PC-3 (cell line): ENCODE measurements around the gene DUSP12. TPM values are rescaled to one million over a fixed set of nuclear protein-coding genes. Genes with fewer than 3 reads are reported as not detected.
A peak's percentile ranks its signal among the peaks of the same experiment; 100 is the strongest.

ENCODE experiments used
- ATAC-seq: fragments of 200-7000 bp; cut with Tn5 transposase; 2 replicates; pipeline ENCODE4 v1.9.1; 2020; ENCODE audit warnings: mild to moderate bottlenecking, moderate library complexity
- BruUV-seq: library from RNA; stranded (reverse); fragments of 400-500 nt; replicated peaks from 2 replicates; lab custom pipeline; 2021; lab: Mats Ljungman, UMichigan
- CTCF ChIA-PET: fragments of 300-600 bp; sonication (Branson Sonifier 250); formaldehyde crosslinking; loops from one replicate; lab custom pipeline; 2022; ENCODE audit warnings: antibody characterized with exemption; lab: Charles Lee
- POLR2A ChIA-PET: fragments of 300-600 bp; sonication (Branson Sonifier 250); formaldehyde crosslinking; loops from one replicate; lab custom pipeline; 2022; ENCODE audit warnings: antibody characterized with exemption; ENCODE audit not compliant: unreplicated experiment; lab: Charles Lee
- DNase-seq: peaks from one replicate; pipeline ENCODE4 v3.0.0-alpha.2; 2015
- H2AFZ ChIP-seq: fragments of 300-600 bp; sonication (generic); 2 replicates; pipeline ENCODE4 v1.6.0; 2016; ENCODE audit warnings: antibody characterized with exemption, low read length
- H3F3A ChIP-seq: fragments of 300-600 bp; sonication (generic); one replicate; pipeline ENCODE4 v1.6.0; 2017; ENCODE audit warnings: antibody characterized with exemption, low read length, control low read depth, mild to moderate bottlenecking; ENCODE audit not compliant: unreplicated experiment
- H3K27ac ChIP-seq: fragments of 300-600 bp; sonication (generic); 2 replicates; pipeline ENCODE4 v1.5.1; 2016; ENCODE audit warnings: mild to moderate bottlenecking, low read length
- H3K27me3 ChIP-seq: fragments of 300-600 bp; sonication (generic); 2 replicates; pipeline ENCODE4 v1.6.1; 2016; ENCODE audit warnings: low read length, mixed read lengths
- H3K36me3 ChIP-seq: fragments of 300-600 bp; sonication (generic); 2 replicates; pipeline ENCODE4 v1.6.1; 2016; ENCODE audit warnings: low read depth, mixed run types, low read length, mixed read lengths
- H3K4me1 ChIP-seq: fragments of 300-600 bp; sonication (generic); 2 replicates; pipeline ENCODE4 v1.5.1; 2016; ENCODE audit warnings: low read length; ENCODE audit not compliant: insufficient read depth
- H3K4me2 ChIP-seq: fragments of 300-600 bp; sonication (generic); 2 replicates; pipeline ENCODE4 v1.6.0; 2016; ENCODE audit warnings: low read length
- H3K4me3 ChIP-seq: fragments of 300-600 bp; sonication (generic); 2 replicates; pipeline ENCODE4 v1.5.1; 2016; ENCODE audit warnings: mild to moderate bottlenecking, low read length, mixed read lengths
- H3K79me2 ChIP-seq: fragments of 300-600 bp; sonication (generic); 2 replicates; pipeline ENCODE4 v1.6.1; 2017; ENCODE audit warnings: low read length, mixed read lengths
- H3K9ac ChIP-seq: fragments of 300-600 bp; sonication (generic); 2 replicates; pipeline ENCODE4 v1.6.0; 2016; ENCODE audit warnings: mild to moderate bottlenecking, low read length
- H3K9me2 ChIP-seq: fragments of 300-600 bp; sonication (generic); replicated peaks from 2 replicates; pipeline ENCODE4 v1.6.1; 2016; ENCODE audit warnings: mixed run types, low read length, mixed read lengths
- H3K9me3 ChIP-seq: fragments of 300-600 bp; sonication (generic); 2 replicates; pipeline ENCODE4 v1.6.1; 2016; ENCODE audit warnings: low read length, mixed read lengths
- H4K20me1 ChIP-seq: fragments of 300-600 bp; sonication (generic); 2 replicates; pipeline ENCODE4 v1.6.1; 2016; ENCODE audit warnings: low read length, mixed read lengths
- EZH2 ChIP-seq: fragments of 300-600 bp; sonication (generic); IDR thresholded peaks from one replicate; pipeline ENCODE4 v1.6.1; 2017; ENCODE audit warnings: antibody characterized with exemption, mild to moderate bottlenecking, low read length; ENCODE audit not compliant: unreplicated experiment
- EZH2phosphoT487 ChIP-seq: fragments of 300-600 bp; sonication (generic); IDR thresholded peaks from 2 replicates; pipeline ENCODE4 v1.6.1; 2018; ENCODE audit warnings: mild to moderate bottlenecking, antibody characterized with exemption, low read length, borderline replicate concordance
- intact Hi-C: fragments of 100-400 bp; cut with micrococcal nuclease; formaldehyde crosslinking; loops from 2 replicates; pipeline ENCODE4 v1.9.0; 2023
- total RNA-seq: library from RNA; depleted of rRNA; stranded (reverse); fragments of >200 nt; gene quantifications from 2 replicates; pipeline ENCODE4 v1.2.3, GENCODE V29; 2014
- TF ChIP-seq, protein P1 (sequence below): fragments of 300-600 bp; sonication (generic); conservative IDR thresholded peaks from 2 replicates; pipeline ENCODE4 v1.5.1; 2017; ENCODE audit warnings: antibody characterized with exemption, low read depth, mild to moderate bottlenecking, low read length

Gene DUSP12
- total RNA-seq, 1 experiment from 2014 or later = 82.2 TPM

DNA sequence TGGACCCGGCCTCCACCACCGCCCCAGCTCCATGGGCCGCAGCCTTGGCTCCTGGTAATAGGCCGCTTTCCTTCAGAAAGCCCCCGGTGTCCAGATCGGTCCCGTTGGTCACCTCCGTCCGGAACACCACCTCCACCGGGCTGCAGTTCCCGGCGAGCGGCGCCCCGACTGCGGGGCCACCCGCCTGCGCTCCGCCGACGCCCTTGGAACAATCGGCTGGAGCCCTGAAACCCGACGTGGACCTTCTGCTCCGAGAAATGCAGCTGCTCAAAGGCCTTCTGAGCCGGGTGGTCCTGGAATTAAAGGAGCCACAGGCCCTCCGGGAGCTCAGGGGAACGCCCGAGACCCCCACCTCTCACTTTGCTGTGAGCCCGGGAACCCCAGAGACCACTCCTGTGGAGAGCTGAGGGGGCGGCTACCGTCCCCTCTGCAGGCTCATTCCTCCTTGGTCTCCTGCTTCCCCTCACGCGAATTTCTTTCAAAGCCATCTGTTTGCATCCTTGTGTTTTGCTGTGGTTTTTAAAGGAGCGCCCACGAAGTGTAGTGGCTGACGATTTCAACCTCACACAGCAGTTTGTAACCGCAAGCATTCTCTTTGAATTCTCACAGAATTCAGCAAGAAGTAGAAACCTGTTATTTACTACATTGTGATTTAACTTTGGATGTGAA is 22.2 kb upstream of the DUSP12 start:
- TSS peak; percentile 83 for BruUV-seq
- Histone ChIP-seq H3K9ac (peak overlapping the region; percentile 85), H4K20me1 (no peaks in the 10 kb centered on the region), H3K4me3 (peak overlapping the region; percentile 85), H3K9me2 (no peaks in the 10 kb centered on the region), H2AFZ (peak overlapping the region; percentile 67), H3F3A (no peaks in the 10 kb centered on the region), H3K27me3 (no peaks in the 10 kb centered on the region), H3K4me2 (peak overlapping the region; percentile 99), H3K9me3 (no peaks in the 10 kb centered on the region), H3K27ac (peak overlapping the region; percentile 67), H3K4me1 (peaks cover 77% of the 10 kb centered on the region), H3K36me3 (no peaks in the 10 kb centered on the region), H3K79me2 (peaks cover 23% of the 10 kb centered on the region)
- CTCF ChIA-PET = interaction anchor here (1.3 kb wide), 1 partner anchor 14 kb away, joined by 5 read pairs; no protein-coding TSS in a partner anchor
- POLR2A ChIA-PET = interaction anchor here (1.1 kb wide), 1 partner anchor 11 kb away, joined by 4 read pairs; no protein-coding TSS in a partner anchor
- TF ChIP-seq, protein P1, sequence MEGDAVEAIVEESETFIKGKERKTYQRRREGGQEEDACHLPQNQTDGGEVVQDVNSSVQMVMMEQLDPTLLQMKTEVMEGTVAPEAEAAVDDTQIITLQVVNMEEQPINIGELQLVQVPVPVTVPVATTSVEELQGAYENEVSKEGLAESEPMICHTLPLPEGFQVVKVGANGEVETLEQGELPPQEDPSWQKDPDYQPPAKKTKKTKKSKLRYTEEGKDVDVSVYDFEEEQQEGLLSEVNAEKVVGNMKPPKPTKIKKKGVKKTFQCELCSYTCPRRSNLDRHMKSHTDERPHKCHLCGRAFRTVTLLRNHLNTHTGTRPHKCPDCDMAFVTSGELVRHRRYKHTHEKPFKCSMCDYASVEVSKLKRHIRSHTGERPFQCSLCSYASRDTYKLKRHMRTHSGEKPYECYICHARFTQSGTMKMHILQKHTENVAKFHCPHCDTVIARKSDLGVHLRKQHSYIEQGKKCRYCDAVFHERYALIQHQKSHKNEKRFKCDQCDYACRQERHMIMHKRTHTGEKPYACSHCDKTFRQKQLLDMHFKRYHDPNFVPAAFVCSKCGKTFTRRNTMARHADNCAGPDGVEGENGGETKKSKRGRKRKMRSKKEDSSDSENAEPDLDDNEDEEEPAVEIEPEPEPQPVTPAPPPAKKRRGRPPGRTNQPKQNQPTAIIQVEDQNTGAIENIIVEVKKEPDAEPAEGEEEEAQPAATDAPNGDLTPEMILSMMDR = no peak
- TF ChIP-seq EZH2phosphoT487 = no peak
- no peak for TF ChIP-seq EZH2
- DNase-seq (peak; percentile 26), ATAC-seq (no peak)
- intact Hi-C loops = no loop called here

DNA sequence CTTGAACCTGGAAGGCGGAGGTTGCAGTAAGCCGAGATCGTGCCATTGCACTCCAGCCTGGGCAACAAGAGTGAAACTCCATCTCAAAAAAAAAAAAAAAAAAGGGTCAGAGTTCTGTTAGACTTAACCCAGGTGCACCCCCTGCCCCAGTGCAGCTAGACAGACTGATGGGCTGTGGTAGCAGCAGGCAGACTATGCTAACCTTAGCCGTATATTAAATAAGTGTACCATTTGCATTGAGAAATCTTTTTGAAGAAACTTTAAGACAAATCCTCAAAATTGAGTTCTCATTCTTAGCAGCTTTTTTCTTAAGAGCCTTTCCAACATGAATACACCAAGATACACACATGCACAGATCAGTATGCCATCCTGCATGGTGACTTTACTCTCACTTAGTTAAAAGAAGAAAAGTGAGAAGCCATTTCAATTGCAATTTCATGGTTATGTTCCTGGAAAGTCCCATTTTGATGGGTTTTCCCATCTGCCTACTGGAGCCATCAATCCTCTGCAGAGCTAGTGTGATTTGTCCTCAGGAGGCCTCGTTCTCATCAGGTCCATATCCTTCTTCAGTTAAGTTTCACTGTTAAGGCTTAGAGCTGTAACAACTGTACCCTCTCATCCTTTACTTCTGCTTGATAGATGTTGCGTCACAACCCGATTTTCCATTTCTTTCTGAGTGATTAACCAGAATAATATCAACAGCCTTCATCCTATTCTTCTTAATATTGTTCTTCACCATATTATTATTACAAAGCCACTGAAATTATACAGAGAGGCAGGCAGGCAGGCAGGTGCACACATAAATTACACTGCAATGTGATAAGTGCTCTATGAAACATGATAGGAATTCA is 21.0 kb upstream of the DUSP12 start:
- Histone ChIP-seq H4K20me1 (no peaks in the 10 kb centered on the region), H2AFZ (no peak overlapping the region), H3K27ac (no peak overlapping the region; the same call in 1 of the 2 replicates), H3K79me2 (peaks cover 23% of the 10 kb centered on the region), H3K9ac (no peak overlapping the region), H3K36me3 (no peaks in the 10 kb centered on the region), H3K4me3 (no peak overlapping the region), H3K4me1 (peaks cover 79% of the 10 kb centered on the region), H3K9me2 (no peaks in the 10 kb centered on the region), H3K27me3 (no peaks in the 10 kb centered on the region), H3K9me3 (no peaks in the 10 kb centered on the region), H3F3A (peaks cover 9% of the 10 kb centered on the region), H3K4me2 (no peak overlapping the region)
- no peak for DNase-seq
- ChIA-PET POLR2A (interaction anchor here (0.6 kb wide), 1 partner anchor 8 kb away, joined by 4 read pairs; no protein-coding TSS in a partner anchor), CTCF (no interaction called here)
- no peak for TF ChIP-seq EZH2phosphoT487
- TF ChIP-seq, protein P1 = no peak
- TF ChIP-seq EZH2 = no peak
- no peak for ATAC-seq
- intact Hi-C loops = no loop called here
- no TSS peak for BruUV-seq
